Left kidney (tissue), 2 donors: ENCODE results near the gene CDC14B. TPM values are rescaled to one million over a fixed set of nuclear protein-coding genes. Genes with fewer than 3 reads are reported as not detected.

ENCODE experiments used
- DNase-seq: peaks from one replicate; pipeline ENCODE4 v3.0.0-alpha.2; 2013
- polyA plus RNA-seq: library from polyadenylated mRNA; unstranded; fragments of 120-200 nt; gene quantifications from one replicate; pipeline ENCODE4 v1.2.1, GENCODE V29; 2013; ENCODE audit not compliant: insufficient read length

The CDC14B gene
- polyA plus RNA-seq, 1 donor, result 34.3 TPM

- no peak for DNase-seq
Observed at GRCh38 chr9:96502539-96503373, 116.9 kb downstream of the CDC14B start.

GRCh38 chr9:96501633-96502538 lies 117.8 kb downstream of the CDC14B start:
- no peak for DNase-seq

GRCh38 chr9:96500696-96501632 lies 118.7 kb downstream of the CDC14B start:
- no peak for DNase-seq

GRCh38 chr9:96499257-96499656 lies 120.4 kb downstream of the CDC14B start:
- no peak for DNase-seq

- no peak for DNase-seq
Observed at GRCh38 chr9:96498796-96499195, 120.8 kb downstream of the CDC14B start.

GRCh38 chr9:96497117-96497399 lies 122.6 kb downstream of the CDC14B start:
- DNase-seq, result no peak

GRCh38 chr9:96496368-96497116 lies 123.1 kb downstream of the CDC14B start:
- no peak for DNase-seq

- no peak for DNase-seq
Observed at GRCh38 chr9:96495341-96495740, 124.3 kb downstream of the CDC14B start.

- DNase-seq, result no peak
Observed at GRCh38 chr9:96494215-96494800, 125.3 kb downstream of the CDC14B start.

GRCh38 chr9:96493757-96494156 lies 125.9 kb downstream of the CDC14B start:
- no peak for DNase-seq

GRCh38 chr9:96492993-96493531 lies 126.6 kb downstream of the CDC14B start:
- no peak for DNase-seq

- DNase-seq, result no peak
Observed at GRCh38 chr9:96491880-96492525, 127.6 kb downstream of the CDC14B start.

- DNase-seq, result peak; percentile 49
Observed at GRCh38 chr9:96491079-96491879, 128.4 kb downstream of the CDC14B start.

GRCh38 chr9:96490534-96491078 lies 129.0 kb downstream of the CDC14B start:
- no peak for DNase-seq

- DNase-seq, result no peak
Observed at GRCh38 chr9:96489482-96489979, 130.1 kb downstream of the CDC14B start.

- DNase-seq, result no peak
Observed at GRCh38 chr9:96487949-96488348, 131.7 kb downstream of the CDC14B start.

GRCh38 chr9:96487029-96487396 lies 132.6 kb downstream of the CDC14B start:
- DNase-seq, result no peak

GRCh38 chr9:96486386-96487028 lies 133.1 kb downstream of the CDC14B start:
- no peak for DNase-seq
